GM18870 (cell line): Measurements from ENCODE around the gene PPP1CA.

Source experiments
- ATAC-seq: cut with Tn5 transposase; IDR thresholded peaks from one replicate; pipeline ENCODE4 v1.9.1; 2021; ENCODE audit warnings: moderate library complexity; ENCODE audit not compliant: unreplicated experiment

Gene PPP1CA

DNA sequence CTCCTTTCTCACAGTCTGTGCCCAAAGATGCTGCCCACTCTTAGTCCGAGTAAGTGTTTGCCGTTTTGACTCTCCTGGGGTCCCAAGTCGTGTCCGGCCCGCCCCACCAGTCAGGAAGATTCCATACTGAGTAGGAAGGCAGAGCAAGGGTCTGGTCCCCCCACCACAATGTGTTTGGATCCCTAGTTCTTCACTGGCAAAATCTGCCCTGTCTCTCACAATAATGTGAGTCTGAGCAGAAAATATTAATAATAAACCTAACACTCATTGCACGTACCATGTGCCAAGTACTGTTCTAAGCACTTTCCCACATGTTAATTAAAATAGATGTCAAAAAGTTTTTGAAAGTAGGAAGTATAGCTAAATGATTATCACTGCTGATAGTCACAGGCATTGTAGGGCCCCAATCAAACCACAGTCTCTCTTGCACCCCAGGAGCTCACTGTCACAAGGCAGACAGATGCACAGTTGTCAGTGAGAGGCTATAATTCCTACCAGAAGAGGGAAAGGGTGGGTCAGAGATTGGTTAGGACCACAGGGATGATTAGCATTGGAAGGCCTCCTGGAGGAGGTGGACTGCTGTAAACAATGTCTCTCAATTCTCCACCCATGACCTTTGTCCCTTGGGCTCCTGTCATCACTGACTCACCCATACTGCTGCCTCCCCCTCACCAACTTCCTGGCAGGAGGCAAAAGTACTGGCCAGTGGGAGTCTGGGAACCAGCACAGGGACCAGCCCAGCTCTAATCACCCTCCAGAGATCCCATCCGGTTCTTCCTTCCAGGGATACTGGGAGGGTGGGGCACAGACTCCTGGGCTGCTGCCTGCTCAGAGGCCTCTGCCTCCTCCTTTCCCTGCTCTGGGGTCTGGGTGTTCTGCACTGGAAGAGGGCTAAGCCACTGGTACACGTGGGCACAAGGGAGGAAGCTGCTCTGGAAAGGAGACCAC, 47.3 kb downstream of the PPP1CA start:
- ATAC-seq, result no peak

DNA sequence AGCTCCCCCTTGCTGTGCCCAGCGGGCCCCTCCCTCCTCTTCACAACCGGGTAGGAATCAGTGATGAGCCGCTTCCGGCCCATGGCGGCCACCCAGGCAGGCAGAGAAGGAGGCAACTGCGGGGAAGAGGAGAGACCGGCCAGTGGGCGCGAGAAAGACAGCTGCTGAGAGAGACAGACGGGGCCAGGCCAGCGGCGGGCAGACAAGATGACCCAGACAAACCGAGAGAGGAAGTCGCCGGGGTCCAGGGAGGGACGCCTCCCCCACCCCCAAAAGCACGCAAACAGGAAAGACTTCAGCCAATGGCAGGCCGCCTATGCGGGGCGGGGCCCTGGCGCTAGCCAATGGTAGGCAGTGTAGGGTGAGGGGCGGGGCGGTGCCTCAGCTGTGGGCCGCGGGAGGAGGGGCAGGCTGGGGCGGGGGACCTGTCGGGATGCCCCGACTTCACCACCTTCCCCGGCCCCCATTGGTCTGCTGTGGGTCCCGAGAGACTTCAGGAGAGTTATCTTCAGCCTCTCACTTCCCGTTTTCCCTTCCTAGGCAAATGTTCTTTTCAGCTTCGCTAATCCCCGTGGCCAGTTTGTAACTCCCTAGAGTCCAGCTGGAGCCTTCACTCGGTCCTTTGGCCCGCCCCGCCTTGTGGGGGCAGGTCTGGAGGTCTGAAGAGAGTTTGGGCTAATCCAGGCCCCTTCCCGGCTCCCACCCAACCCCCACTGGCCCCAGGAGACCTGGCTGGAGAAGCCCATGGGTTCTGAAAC, 48.2 kb downstream of the PPP1CA start, which contains the start of gene POLD4:
TSS of gene POLD4 (minus strand) at position 230 of the 758 bp plus-strand sequence. CDS start at position 83, 147 bp downstream.
- ATAC-seq, result peak; percentile 71

- ATAC-seq, result no peak
Observed at GRCh38 chr11:67352546-67353316, 48.9 kb downstream of the PPP1CA start.

- no peak for ATAC-seq
Observed at GRCh38 chr11:67351275-67352005, 50.2 kb downstream of the PPP1CA start.

- ATAC-seq, result no peak
Observed at GRCh38 chr11:67349928-67350465, 51.7 kb downstream of the PPP1CA start.

DNA sequence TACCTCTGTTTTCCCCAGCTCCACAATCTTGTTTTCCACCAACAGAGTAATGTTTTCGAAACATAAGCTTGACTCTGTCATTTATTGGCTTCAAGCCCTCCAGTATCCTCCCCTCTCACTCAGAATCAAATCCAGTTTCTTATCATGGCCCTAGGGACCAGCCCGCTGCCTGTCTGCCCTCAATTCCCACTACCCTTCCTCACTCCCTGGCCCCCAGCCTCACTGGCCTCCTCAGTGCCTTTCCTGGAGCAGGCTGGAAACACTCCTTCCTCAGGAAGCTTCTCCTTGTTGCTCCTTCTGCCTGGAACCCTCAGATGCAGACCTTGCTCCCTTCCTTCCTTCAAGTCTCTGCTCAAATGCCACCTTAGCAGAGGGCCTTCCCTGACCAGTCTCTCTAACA, 52.2 kb downstream of the PPP1CA start:
- ATAC-seq, result no peak

DNA sequence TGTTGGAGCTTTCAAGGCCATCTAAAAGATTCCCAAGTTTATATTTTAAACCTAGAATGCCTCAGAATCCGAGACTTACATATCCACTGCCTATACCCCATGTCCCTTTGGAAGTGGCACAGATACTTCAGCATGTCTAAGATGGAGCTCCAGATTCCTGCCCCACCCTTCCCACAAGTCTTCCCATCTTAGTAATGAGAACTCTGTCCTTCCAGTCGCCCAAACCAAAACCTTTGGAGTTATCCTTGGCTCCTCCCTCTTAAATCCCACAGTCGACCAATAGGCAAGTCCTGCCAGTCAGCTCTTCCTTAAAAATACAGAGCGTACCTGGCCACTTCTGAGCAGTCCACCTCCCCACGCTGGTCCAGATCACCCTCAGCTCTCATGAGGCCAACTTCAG, 52.6 kb downstream of the PPP1CA start:
- no peak for ATAC-seq
